Activated B cell treated with CpG ODN at 0.5 μM for 24 hours (primary cell): ENCODE results near the gene KIN. TPM values are rescaled to one million over a fixed set of nuclear protein-coding genes. Genes with fewer than 3 reads are reported as not detected.

Experiments
- ATAC-seq: fragments of 200-7000 bp; cut with Tn5 transposase; one replicate; pipeline ENCODE4 v1.10.0; 2021; ENCODE audit warnings: low read depth, mild to moderate bottlenecking, moderate library complexity
- CTCF ChIA-PET: fragments of 350-600 bp; sonication (Branson Sonifier 250); formaldehyde crosslinking; loops from one replicate; lab custom pipeline; 2021; ENCODE audit warnings: antibody characterized with exemption; lab: Charles Lee
- POLR2A ChIA-PET: fragments of 350-600 bp; sonication (Branson Sonifier 250); formaldehyde crosslinking; loops from one replicate; lab custom pipeline; 2021; ENCODE audit warnings: antibody characterized with exemption; lab: Charles Lee
- DNase-seq: peaks from one replicate; pipeline ENCODE4 v3.0.0; 2022
- H3K27ac Mint-ChIP-seq: one replicate; pipeline ENCODE4 v1.8.0; 2020; ENCODE audit warnings: mixed read lengths
- H3K27me3 Mint-ChIP-seq: one replicate; pipeline ENCODE4 v1.8.0; 2021; ENCODE audit warnings: mixed read lengths
- H3K36me3 Mint-ChIP-seq: one replicate; pipeline ENCODE4 v1.8.0; 2021; ENCODE audit warnings: low read depth, mixed read lengths
- H3K4me1 Mint-ChIP-seq: one replicate; pipeline ENCODE4 v1.8.0; 2021; ENCODE audit warnings: mixed read lengths
- H3K4me3 Mint-ChIP-seq: one replicate; pipeline ENCODE4 v1.8.0; 2020; ENCODE audit warnings: mild to moderate bottlenecking, mixed read lengths
- H3K9me3 Mint-ChIP-seq: one replicate; pipeline ENCODE4 v1.8.0; 2020; ENCODE audit warnings: mixed read lengths
- CTCF ChIP-seq: fragments of 200-600 bp; IDR thresholded peaks from one replicate; pipeline ENCODE4 v1.8.0; 2022; ENCODE audit warnings: antibody characterized with exemption, mild to moderate bottlenecking
- intact Hi-C: fragments of 100-400 bp; cut with micrococcal nuclease; formaldehyde crosslinking; loops from one replicate; pipeline ENCODE4 v1.15.1; 2024
- total RNA-seq: library from RNA; stranded (reverse); gene quantifications from 2 replicates; pipeline ENCODE4 v1.2.3, GENCODE V29; 2022

KIN gene
- total RNA-seq, 1 donor from 2014 or later, result 12.6 TPM

GRCh38 chr10:7829289-7829834 lies 41.6 kb upstream of the KIN start:
- intact Hi-C loops, result no loop called here
- CTCF ChIA-PET, result no interaction called here
- DNase-seq (no peak), ATAC-seq (no peak)
- H3K27me3 Mint-ChIP-seq, result no peaks in the 10 kb centered on the region
- no peak overlapping the region for H3K4me3 Mint-ChIP-seq
- H3K9me3 Mint-ChIP-seq, result no peaks in the 10 kb centered on the region
- H3K36me3 Mint-ChIP-seq, result peaks cover 65% of the 10 kb centered on the region
- POLR2A ChIA-PET, result no interaction called here
- TF ChIP-seq CTCF, result no peak
- no peak overlapping the region for H3K27ac Mint-ChIP-seq
- peaks cover 16% of the 10 kb centered on the region for H3K4me1 Mint-ChIP-seq

GRCh38 chr10:7826971-7827370 lies 39.2 kb upstream of the KIN start:
- intact Hi-C loops, result no loop called here
- H3K4me3 Mint-ChIP-seq, result no peak overlapping the region
- H3K27ac Mint-ChIP-seq, result no peak overlapping the region
- no peak for DNase-seq
- no peaks in the 10 kb centered on the region for H3K9me3 Mint-ChIP-seq
- peaks cover 51% of the 10 kb centered on the region for H3K36me3 Mint-ChIP-seq
- ChIA-PET CTCF (no interaction called here), POLR2A (no interaction called here)
- peaks cover 13% of the 10 kb centered on the region for H3K4me1 Mint-ChIP-seq
- no peaks in the 10 kb centered on the region for H3K27me3 Mint-ChIP-seq
- ATAC-seq, result no peak
- no peak for TF ChIP-seq CTCF

GRCh38 chr10:7824251-7824650 lies 36.5 kb upstream of the KIN start:
- intact Hi-C loops, result no loop called here
- no peak overlapping the region for H3K27ac Mint-ChIP-seq
- ATAC-seq (no peak), DNase-seq (no peak)
- no peak overlapping the region for H3K4me3 Mint-ChIP-seq
- TF ChIP-seq CTCF, result no peak
- H3K36me3 Mint-ChIP-seq, result peaks cover 45% of the 10 kb centered on the region
- POLR2A ChIA-PET, result interaction anchor here (0.9 kb wide), 1 partner anchor 36 kb away, joined by 5 read pairs; the partner anchor contains the start of genes ATP5F1C and KIN
- CTCF ChIA-PET, result no interaction called here
- no peaks in the 10 kb centered on the region for H3K27me3 Mint-ChIP-seq
- H3K9me3 Mint-ChIP-seq, result no peaks in the 10 kb centered on the region
- H3K4me1 Mint-ChIP-seq, result peaks cover 21% of the 10 kb centered on the region

GRCh38 chr10:7819121-7819460 lies 31.3 kb upstream of the KIN start:
- ChIA-PET POLR2A (interaction anchor here (1.8 to 6.0 kb wide), 2 partner anchors 27 to 31 kb away, joined by 8 to 108 read pairs; partner anchors contain the start of genes ATP5F1C and KIN), CTCF (interaction anchor here (0.8 to 1.4 kb wide), 2 partner anchors 234 to 294 kb away, joined by 3 to 5 read pairs; no protein-coding TSS in a partner anchor)
- intact Hi-C loops, result loop anchor here (10.0 kb wide), 1 partner anchor 1414 kb away; no protein-coding TSS in a partner anchor
- Mint-ChIP-seq H3K27ac (peak overlapping the region; percentile 87), H3K27me3 (peaks cover 4% of the 10 kb centered on the region), H3K9me3 (no peaks in the 10 kb centered on the region), H3K36me3 (peaks cover 19% of the 10 kb centered on the region), H3K4me3 (peak overlapping the region; percentile 100), H3K4me1 (peaks cover 27% of the 10 kb centered on the region)
- ATAC-seq (peak; percentile 15), DNase-seq (no peak)
- TF ChIP-seq CTCF, result no peak

- no peak for TF ChIP-seq CTCF
- Mint-ChIP-seq H3K36me3 (peaks cover 19% of the 10 kb centered on the region), H3K27ac (peak within 1 kb of the TSS; percentile 87), H3K4me1 (peaks cover 27% of the 10 kb centered on the region), H3K9me3 (no peaks in the 10 kb centered on the region), H3K27me3 (peaks cover 4% of the 10 kb centered on the region), H3K4me3 (peak within 1 kb of the TSS; percentile 100)
- peak; percentile 93 for ATAC-seq
- peak; percentile 90 for DNase-seq
- intact Hi-C loops, result loop anchor here (1.0 to 10.0 kb wide), 3 partner anchors 30 to 1414 kb away; partner anchors contain the start of gene ATP5F1C
- ChIA-PET POLR2A (interaction anchor here (0.8 to 6.0 kb wide), 7 partner anchors 10 to 1158 kb away, joined by 3 to 108 read pairs (median 6); partner anchors contain the start of genes ATP5F1C and KIN), CTCF (interaction anchor here (0.7 to 1.4 kb wide), 4 partner anchors 234 to 575 kb away, joined by 3 to 5 read pairs (median 3); no protein-coding TSS in a partner anchor)
These were observed 30.7 kb upstream of the KIN start, which contains the start of gene TAF3 for GRCh38 chr10:7818295-7819120. TSS of gene TAF3 (plus strand) at chr10:7818505. CDS start at chr10:7818710, 205 bp downstream.
